ENCODE measurements around the gene CAMK1D. TPM values are rescaled to one million over a fixed set of nuclear protein-coding genes. Genes with fewer than 3 reads are reported as not detected.

Gene CAMK1D
- total RNA-seq, 4 donors from 2014 or later: 13.5 to 21.4 (median 15.7) TPM

DNA sequence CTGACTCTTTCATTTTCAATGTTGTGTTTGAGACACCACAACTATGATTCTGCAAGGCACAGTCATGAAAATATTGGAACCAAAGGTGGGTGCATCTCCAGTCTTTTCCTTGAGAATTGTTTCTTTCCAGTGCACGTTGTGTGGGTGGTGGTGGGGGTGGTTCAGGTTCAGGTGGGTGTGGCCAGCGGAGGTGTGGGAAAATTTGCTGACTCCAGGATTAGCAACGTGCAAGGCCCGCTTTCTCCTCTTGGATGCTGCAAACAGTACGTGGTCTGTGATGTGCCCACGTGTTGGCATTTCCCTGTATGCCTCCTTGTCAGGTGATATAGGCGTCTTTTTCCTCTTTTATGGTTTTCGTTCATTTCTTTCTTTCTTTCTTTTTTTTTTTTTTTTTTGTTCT, 59.1 kb downstream of the CAMK1D start:
- WGBS, 2 donors (ENCODE audit: low coverage in 1 of 2): 94 to 97% methylated on average over 6 to 8 of the region's 8 CpGs

DNA sequence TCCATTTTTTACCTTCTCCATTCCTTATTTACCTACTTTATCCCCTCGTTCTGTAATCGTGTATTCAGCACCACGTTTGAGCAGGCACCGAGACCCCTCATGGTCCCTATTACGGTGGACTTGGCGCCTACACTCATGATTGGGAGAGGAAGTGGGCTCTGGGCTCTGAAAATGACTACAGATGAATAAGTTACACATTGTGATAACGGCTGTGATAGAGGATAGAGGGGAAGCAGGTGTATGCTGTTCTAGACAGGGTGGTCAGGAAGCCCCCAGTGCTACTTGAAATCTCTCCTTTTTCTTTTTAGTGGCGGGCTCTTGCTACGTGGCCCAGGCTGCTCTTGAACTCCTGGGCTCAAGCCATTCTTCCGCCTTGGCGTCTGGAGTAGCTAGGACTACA, 59.8 kb downstream of the CAMK1D start:
- no peak for DNase-seq
- in situ Hi-C loops (cut with MboI; ENCODE audit: low pct_ligation_motif_present in 1 of 4, low pct_unique_long_range_greater_than_20kb in 1 of 4, low sequenced_read_pairs in 3 of 4) (no loop called here), intact Hi-C loops (cut with DNase I; ENCODE audit: low total_unique reads) (no loop called here)
- no peak for TF ChIP-seq POLR2AphosphoS5 (IDR thresholded peaks at IDR 0.05)
- H3K27ac ChIP-seq: no peak overlapping the region
- peaks cover 0 to 17% (median 3%) of the 10 kb centered on the region in 4 donors for H3K4me1 ChIP-seq
- no peaks in the 10 kb centered on the region for H3K36me3 ChIP-seq
- H3K27me3 ChIP-seq: no peaks in the 10 kb centered on the region
- H3K9me3 ChIP-seq: no peaks in the 10 kb centered on the region
- 91 to 97% methylated on average over 9 to 11 of the region's 11 CpGs for WGBS, 2 donors (ENCODE audit: low coverage in 1 of 2)
- H3K4me3 ChIP-seq: no peak overlapping the region

More for the DNA sequence above, 59.1 kb downstream of the CAMK1D start:
- TF ChIP-seq POLR2AphosphoS5 (IDR thresholded peaks at IDR 0.05): no peak
- TF ChIP-seq EP300 (IDR thresholded peaks at IDR 0.05; ENCODE audit: low read depth): no peak
- TF ChIP-seq POLR2A (IDR thresholded peaks at IDR 0.05): no peak
- TF ChIP-seq, protein P1, sequence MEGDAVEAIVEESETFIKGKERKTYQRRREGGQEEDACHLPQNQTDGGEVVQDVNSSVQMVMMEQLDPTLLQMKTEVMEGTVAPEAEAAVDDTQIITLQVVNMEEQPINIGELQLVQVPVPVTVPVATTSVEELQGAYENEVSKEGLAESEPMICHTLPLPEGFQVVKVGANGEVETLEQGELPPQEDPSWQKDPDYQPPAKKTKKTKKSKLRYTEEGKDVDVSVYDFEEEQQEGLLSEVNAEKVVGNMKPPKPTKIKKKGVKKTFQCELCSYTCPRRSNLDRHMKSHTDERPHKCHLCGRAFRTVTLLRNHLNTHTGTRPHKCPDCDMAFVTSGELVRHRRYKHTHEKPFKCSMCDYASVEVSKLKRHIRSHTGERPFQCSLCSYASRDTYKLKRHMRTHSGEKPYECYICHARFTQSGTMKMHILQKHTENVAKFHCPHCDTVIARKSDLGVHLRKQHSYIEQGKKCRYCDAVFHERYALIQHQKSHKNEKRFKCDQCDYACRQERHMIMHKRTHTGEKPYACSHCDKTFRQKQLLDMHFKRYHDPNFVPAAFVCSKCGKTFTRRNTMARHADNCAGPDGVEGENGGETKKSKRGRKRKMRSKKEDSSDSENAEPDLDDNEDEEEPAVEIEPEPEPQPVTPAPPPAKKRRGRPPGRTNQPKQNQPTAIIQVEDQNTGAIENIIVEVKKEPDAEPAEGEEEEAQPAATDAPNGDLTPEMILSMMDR (IDR thresholded peaks at IDR 0.05): no peak
- in situ Hi-C loops (cut with MboI; ENCODE audit: low pct_ligation_motif_present in 1 of 4, low pct_unique_long_range_greater_than_20kb in 1 of 4, low sequenced_read_pairs in 3 of 4) (no loop called here), intact Hi-C loops (cut with DNase I; ENCODE audit: low total_unique reads) (no loop called here)
- H3K4me3 ChIP-seq: no peak overlapping the region
- DNase-seq: no peak
- H3K36me3 ChIP-seq: no peaks in the 10 kb centered on the region
- H3K4me1 ChIP-seq: peaks cover 0 to 17% (median 3%) of the 10 kb centered on the region in 4 donors
- H3K27ac ChIP-seq: no peak overlapping the region
- no peaks in the 10 kb centered on the region for H3K27me3 ChIP-seq
- H3K9me3 ChIP-seq: no peaks in the 10 kb centered on the region

DNA sequence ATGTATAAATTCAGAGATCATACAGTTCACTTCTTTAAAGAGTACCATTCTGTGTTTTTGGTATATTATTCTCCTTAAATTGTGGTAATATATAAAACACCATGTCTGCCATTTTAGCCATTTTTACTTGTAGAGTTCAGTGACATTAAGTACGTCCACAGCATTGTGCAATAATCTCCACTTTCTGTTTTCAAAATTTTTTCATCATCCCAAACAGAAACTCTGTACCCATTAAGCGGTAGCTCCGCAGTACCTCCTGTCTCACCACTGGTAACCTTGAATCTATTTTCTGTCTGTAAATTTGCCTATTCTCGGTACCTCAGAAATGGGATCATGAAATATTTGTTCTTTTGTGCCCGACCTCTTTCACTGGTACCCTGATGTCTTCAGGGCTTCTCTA, 60.3 kb downstream of the CAMK1D start:
- no peaks in the 10 kb centered on the region for H3K9me3 ChIP-seq
- 92 to 93% methylated on average over 5 of the region's 5 CpGs for WGBS, 2 donors (ENCODE audit: low coverage in 1 of 2)
- H3K27me3 ChIP-seq: no peaks in the 10 kb centered on the region
- H3K4me1 ChIP-seq: peaks cover 0 to 17% (median 3%) of the 10 kb centered on the region in 4 donors
- intact Hi-C loops (cut with DNase I; ENCODE audit: low total_unique reads): no loop called here
- no peak for DNase-seq
- TF ChIP-seq POLR2AphosphoS5 (IDR thresholded peaks at IDR 0.05) (no peak), POLR2A (IDR thresholded peaks at IDR 0.05) (no peak), EP300 (IDR thresholded peaks at IDR 0.05; ENCODE audit: low read depth) (no peak)
- TF ChIP-seq, protein P1 (IDR thresholded peaks at IDR 0.05): no peak
- no peak overlapping the region for H3K27ac ChIP-seq
- H3K4me3 ChIP-seq: no peak overlapping the region
- in situ Hi-C loops (cut with MboI; ENCODE audit: low pct_ligation_motif_present in 1 of 4, low pct_unique_long_range_greater_than_20kb in 1 of 4, low sequenced_read_pairs in 3 of 4): no loop called here
- no peaks in the 10 kb centered on the region for H3K36me3 ChIP-seq

DNA sequence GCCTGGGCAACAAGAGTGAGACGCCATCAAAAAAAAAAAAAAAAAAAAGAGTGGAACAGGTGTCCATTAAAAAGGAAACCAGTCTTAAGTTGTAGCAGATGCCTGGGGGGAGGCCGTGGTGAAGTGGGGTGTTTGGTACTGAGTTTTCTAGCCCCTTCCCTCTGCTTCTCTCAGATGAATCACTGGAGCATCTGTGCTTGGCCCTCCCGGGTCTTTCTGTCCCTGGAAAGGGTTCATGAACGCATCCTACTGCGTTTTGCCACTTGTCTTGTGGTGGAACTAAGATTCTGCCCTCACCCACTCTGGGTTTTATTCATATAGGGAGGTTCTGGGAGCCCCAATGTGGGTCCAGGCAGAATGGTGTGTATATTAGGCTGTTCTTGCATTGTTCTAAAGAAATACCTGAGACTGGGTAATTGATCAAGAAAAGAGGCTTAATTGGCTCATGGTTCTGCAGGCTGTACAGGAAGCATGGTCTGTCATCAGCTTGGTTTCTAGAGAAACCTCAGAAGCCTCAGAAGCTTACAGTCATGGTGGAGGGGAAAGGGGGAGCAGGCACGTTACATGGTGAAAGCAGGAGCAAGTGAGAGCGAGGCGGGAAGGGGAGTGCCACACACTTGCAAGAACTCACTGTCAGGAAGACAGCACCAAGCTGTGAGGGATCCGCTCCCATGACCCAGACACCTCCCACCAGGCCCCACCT, 63.5 kb downstream of the CAMK1D start:
- no peaks in the 10 kb centered on the region for H3K36me3 ChIP-seq
- TF ChIP-seq POLR2AphosphoS5 (IDR thresholded peaks at IDR 0.05): no peak
- peaks cover 4 to 19% (median 13%) of the 10 kb centered on the region in 4 donors for H3K4me1 ChIP-seq
- H3K27ac ChIP-seq: no peak overlapping the region
- H3K27me3 ChIP-seq: no peaks in the 10 kb centered on the region
- no peak overlapping the region for H3K4me3 ChIP-seq
- no peak for DNase-seq
- in situ Hi-C loops (cut with MboI; ENCODE audit: low pct_ligation_motif_present in 1 of 4, low pct_unique_long_range_greater_than_20kb in 1 of 4, low sequenced_read_pairs in 3 of 4) (no loop called here), intact Hi-C loops (cut with DNase I; ENCODE audit: low total_unique reads) (no loop called here)
- no peaks in the 10 kb centered on the region for H3K9me3 ChIP-seq
- WGBS, 2 donors (ENCODE audit: low coverage in 1 of 2): 88 to 89% methylated on average over 8 to 9 of the region's 9 CpGs

DNA sequence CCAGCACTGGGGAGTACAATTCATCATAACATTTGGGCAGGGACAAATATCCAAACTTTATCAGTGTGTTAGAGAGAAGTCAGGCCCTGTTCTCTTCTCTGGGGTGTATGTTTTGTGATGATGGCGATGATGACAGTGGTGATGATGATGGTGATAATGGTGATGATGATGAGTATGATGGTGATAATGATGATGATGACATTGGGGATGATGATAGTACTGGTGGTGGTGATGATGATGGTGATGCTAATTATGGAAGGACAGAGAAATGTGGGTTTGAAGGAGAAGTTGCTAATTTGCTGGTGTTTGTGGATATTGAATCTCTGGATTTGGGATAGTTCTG, 64.0 kb downstream of the CAMK1D start:
- TF ChIP-seq POLR2AphosphoS5 (IDR thresholded peaks at IDR 0.05) (no peak), POLR2A (IDR thresholded peaks at IDR 0.05) (no peak), EP300 (IDR thresholded peaks at IDR 0.05; ENCODE audit: low read depth) (no peak)
- TF ChIP-seq, protein P1 (IDR thresholded peaks at IDR 0.05): no peak
- intact Hi-C loops (cut with DNase I; ENCODE audit: low total_unique reads): no loop called here
- WGBS, 2 donors (ENCODE audit: low coverage in 1 of 2): 80 to 100% methylated on average over 1 of the region's 1 CpG
- Histone ChIP-seq H3K4me3 (no peak overlapping the region), H3K4me1 (peaks cover 4 to 19% (median 13%) of the 10 kb centered on the region in 4 donors), H3K36me3 (no peaks in the 10 kb centered on the region), H3K27ac (no peak overlapping the region), H3K27me3 (no peaks in the 10 kb centered on the region), H3K9me3 (no peaks in the 10 kb centered on the region)
- in situ Hi-C loops (cut with MboI; ENCODE audit: low pct_ligation_motif_present in 1 of 4, low pct_unique_long_range_greater_than_20kb in 1 of 4, low sequenced_read_pairs in 3 of 4): no loop called here
- no peak for DNase-seq
